GM21360 (cell line): Measurements from ENCODE around the gene ZNF384.

ENCODE experiments used
- ATAC-seq: cut with Tn5 transposase; IDR thresholded peaks from one replicate; pipeline ENCODE4 v1.9.1; 2021; ENCODE audit warnings: mild to moderate bottlenecking, moderate library complexity; ENCODE audit not compliant: unreplicated experiment

The ZNF384 gene

GRCh38 chr12:6662906-6663742, 26.1 kb downstream of the ZNF384 start, which contains the start of gene ING4:
Gene ING4, minus strand, starts transcription at chr12:6663119. Its CDS starts 18 bp downstream, at chr12:6663101.
- peak; percentile 93 for ATAC-seq

GRCh38 chr12:6662602-6662905, 26.6 kb downstream of the ZNF384 start:
- ATAC-seq, result peak; percentile 18

- no peak for ATAC-seq
Observed at GRCh38 chr12:6653987-6654386, 35.2 kb downstream of the ZNF384 start.

DNA sequence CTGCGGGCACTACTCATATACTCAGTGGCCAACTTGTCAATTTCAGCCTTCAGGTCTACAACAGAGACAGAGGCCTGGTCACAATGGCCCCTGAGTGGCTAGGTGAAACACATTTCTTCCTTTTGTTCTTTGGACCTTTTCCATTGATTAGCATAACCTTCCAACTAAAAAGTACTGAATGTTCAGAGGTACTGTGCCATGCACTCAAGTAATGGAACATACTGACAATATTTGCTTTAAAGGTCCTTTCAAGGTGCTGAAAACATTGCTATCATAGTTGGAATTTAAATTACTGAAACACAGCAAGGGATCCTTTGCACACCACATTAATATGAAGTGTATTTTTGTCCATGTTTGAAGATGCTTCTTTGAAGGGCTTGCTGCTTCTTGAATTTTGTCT, 35.8 kb downstream of the ZNF384 start:
- no peak for ATAC-seq

GRCh38 chr12:6652391-6652790, 36.8 kb downstream of the ZNF384 start:
- ATAC-seq, result no peak

GRCh38 chr12:6650832-6651231, 38.3 kb downstream of the ZNF384 start:
- no peak for ATAC-seq

DNA sequence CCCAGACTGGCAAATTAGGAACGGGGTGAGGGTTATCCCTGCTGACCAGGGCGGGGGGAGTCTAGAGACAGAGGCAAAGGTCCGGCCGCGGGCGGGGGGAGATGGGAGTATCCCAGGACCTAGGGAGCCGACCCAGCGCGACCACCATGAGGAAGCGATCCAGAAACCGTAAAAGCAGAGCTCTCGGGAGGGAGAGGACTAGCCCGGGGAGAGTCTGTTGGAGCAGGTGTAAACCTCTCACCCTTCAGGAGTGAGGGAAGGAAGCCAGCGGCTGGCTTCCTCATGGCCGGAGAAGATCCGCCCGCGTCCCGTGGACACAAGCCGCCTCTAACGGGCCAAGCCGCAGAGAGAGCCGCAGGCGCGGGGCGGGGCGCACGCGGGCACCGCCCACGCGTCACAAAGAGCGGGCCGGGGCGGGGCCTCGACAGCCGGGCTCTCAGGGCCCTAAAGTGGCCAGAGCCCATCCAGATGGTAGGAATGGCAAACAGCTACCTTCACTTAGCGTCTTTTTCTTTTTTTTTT, 42.0 kb downstream of the ZNF384 start, which contains the start of gene ACRBP:
TSS of gene ACRBP (minus strand) at position 350 of the 522 bp plus-strand sequence. CDS start at position 284, 66 bp downstream.
- no peak for ATAC-seq

- no peak for ATAC-seq
Observed at GRCh38 chr12:6646276-6647082, 42.7 kb downstream of the ZNF384 start.

GRCh38 chr12:6644903-6645302, 44.3 kb downstream of the ZNF384 start:
- ATAC-seq, result no peak

- no peak for ATAC-seq
Observed at GRCh38 chr12:6644257-6644596, 44.9 kb downstream of the ZNF384 start.

GRCh38 chr12:6643569-6644256, 45.5 kb downstream of the ZNF384 start:
- ATAC-seq, result no peak

DNA sequence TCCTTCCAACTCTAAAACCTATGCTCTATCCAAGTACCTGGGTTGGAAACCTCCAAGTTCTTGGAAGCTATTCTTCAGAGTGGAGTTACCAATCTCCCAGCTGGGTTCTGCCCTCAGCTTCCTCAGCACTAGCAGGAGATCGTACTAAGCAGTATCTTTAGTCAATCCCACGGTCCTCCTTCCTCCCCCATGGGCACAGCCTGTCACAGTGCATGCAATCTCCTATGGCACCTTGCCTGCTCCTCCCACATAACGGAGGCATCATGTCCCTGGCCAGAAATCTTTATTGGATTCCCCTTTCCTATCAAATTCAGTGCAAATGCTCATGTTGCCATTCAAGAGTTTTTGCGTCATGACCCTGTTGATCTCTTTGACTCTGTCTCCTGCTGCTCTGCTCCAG, 48.0 kb downstream of the ZNF384 start:
- ATAC-seq, result no peak

DNA sequence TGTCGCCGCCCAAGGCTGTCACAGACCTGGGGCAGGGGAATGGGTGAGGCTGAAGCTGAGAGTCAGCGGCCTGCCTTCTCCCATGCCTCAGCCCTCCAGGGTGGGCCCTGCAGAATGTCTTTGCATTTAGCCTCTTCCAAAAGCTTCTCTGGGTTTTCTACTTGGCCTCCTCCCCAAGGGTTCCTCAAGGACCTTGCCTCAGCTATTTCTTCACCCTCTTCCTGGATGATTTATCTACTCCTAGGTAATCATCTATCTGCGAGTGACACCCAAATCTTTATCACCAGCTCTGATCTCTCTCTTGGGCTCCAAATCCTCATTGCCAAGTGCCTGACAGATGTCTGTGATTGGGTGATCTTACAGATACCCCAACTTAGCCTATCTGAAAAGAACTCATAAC, 48.7 kb downstream of the ZNF384 start:
- ATAC-seq, result no peak

GRCh38 chr12:6639151-6639801, 49.9 kb downstream of the ZNF384 start:
- ATAC-seq, result no peak

- ATAC-seq, result no peak
Observed at GRCh38 chr12:6638305-6638704, 50.9 kb downstream of the ZNF384 start.

DNA sequence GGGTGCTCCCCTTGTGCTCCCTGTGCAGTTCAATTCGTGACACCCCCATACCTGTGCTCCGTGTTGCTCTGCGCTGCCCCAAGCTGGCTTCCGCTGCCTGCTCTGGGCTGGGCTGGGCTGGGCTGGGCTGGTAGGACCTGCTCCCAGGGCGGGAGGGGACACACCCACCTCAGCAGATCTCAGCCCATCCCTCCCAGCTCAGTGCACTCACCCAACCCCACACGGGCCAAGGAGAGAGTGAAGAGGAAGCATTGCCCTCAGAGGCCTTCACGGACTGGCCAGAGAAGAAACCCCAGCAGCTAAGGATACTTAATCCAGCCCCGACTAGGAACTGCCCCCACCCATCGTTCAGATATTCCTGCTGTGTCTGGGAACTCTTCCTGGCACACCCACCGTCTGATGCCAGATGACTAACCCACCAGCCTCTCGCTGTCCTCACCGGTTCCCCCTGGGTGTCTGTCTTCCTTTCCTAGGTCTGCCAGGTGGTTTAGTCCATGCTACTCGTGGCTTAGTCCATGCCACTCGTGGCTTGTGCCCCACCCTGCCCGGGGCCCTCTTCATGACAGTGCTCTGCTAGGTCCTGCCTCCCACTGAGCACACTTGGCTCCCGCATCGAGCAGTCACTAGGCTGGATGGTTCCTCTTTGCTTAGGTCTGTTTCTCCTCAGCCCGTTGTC, 53.2 kb downstream of the ZNF384 start, which contains the start of gene LPAR5:
TSS of gene LPAR5 (minus strand) at position 104 of the 676 bp plus-strand sequence. CDS start 14,711 bp downstream, outside the sequence.
- ATAC-seq, result no peak

GRCh38 chr12:6635375-6635855, 53.8 kb downstream of the ZNF384 start:
- no peak for ATAC-seq

DNA sequence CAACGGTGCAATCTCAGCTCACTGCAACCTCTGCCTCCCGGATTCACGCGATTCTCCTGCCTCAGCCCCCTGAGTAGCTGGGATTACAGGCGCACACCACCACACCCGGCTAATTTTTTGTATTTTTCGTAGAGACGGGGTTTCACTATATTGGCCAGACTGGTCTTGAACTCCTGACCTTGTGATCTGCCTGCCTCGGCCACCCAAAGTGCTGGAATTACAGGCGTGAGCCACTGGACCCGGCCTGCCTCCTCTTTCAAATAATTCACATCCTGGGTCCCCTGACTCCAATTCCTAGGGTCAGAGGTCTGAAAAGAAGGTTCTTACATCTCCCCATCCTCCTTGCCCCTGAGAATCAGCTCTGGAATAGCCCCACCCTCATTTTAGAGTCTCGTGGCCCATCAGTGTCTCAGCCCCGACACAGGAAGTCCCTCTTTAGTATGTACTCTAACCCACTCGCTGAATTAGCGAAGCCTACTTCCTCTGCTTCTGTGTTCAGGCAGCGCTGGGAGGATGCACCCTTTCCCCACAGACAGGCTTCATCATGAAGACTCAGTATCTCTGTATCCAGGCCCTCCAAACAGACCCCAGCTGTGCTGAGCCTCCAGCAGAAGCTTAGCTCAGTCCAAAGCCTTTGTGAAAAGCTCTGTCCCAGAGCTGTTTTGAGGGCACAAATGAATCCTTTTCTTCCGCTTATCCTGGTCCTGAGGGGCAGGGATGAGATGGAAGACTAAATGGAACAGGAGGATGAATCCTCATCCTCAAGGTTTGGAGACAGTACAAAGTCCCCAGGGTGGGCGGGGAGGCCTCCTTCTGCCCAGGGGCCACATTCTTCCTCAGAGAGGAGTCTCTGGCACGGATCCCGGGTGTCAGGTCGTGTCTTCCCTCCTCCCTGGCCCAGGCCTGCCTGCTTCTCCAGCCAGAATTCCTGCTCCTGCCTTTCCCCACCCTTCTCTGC, 56.9 kb downstream of the ZNF384 start:
- peak; percentile 44 for ATAC-seq

GRCh38 chr12:6631549-6631961, 57.6 kb downstream of the ZNF384 start:
- no peak for ATAC-seq
